GM19035 (cell line): ENCODE measurements around the gene NEGR1.
"Not testable (repeated sequence)": the region's sequence is repeated elsewhere in the genome, so short reads cannot be mapped to it uniquely, and the experiment has no call there.

ENCODE experiments used
- ATAC-seq: cut with Tn5 transposase; IDR thresholded peaks from one replicate; pipeline ENCODE4 v1.9.1; 2021; ENCODE audit not compliant: unreplicated experiment

NEGR1 gene

GRCh38 chr1:71956613-71957285, 325.6 kb downstream of the NEGR1 start:
- no peak for ATAC-seq

GRCh38 chr1:71950579-71950978, 331.8 kb downstream of the NEGR1 start:
- ATAC-seq, result no peak

GRCh38 chr1:71949681-71950080, 332.7 kb downstream of the NEGR1 start:
- ATAC-seq, result no peak

GRCh38 chr1:71948561-71948960, 333.8 kb downstream of the NEGR1 start:
- ATAC-seq, result no peak

GRCh38 chr1:71944006-71944405, 338.3 kb downstream of the NEGR1 start:
- no peak for ATAC-seq

GRCh38 chr1:71940261-71940660, 342.1 kb downstream of the NEGR1 start:
- no peak for ATAC-seq

GRCh38 chr1:71930511-71930910, 351.8 kb downstream of the NEGR1 start:
- ATAC-seq, result no peak

- ATAC-seq, result no peak
Observed at GRCh38 chr1:71921935-71922559, 360.3 kb downstream of the NEGR1 start.

- ATAC-seq, result no peak
Observed at GRCh38 chr1:71921204-71921603, 361.1 kb downstream of the NEGR1 start.

GRCh38 chr1:71920556-71920955, 361.8 kb downstream of the NEGR1 start:
- no peak for ATAC-seq

- ATAC-seq, result no peak
Observed at GRCh38 chr1:71919811-71920509, 362.4 kb downstream of the NEGR1 start.

- no peak for ATAC-seq
Observed at GRCh38 chr1:71918630-71919029, 363.7 kb downstream of the NEGR1 start.

GRCh38 chr1:71916894-71917293, 365.4 kb downstream of the NEGR1 start:
- ATAC-seq, result no peak

GRCh38 chr1:71914626-71915025, 367.7 kb downstream of the NEGR1 start:
- no peak for ATAC-seq

- no peak for ATAC-seq
Observed at GRCh38 chr1:71908871-71909390, 373.4 kb downstream of the NEGR1 start.

GRCh38 chr1:71908303-71908702, 374.0 kb downstream of the NEGR1 start:
- no peak for ATAC-seq

- no peak for ATAC-seq
Observed at GRCh38 chr1:71899881-71900280, 382.5 kb downstream of the NEGR1 start.

GRCh38 chr1:71888166-71888565, 394.2 kb downstream of the NEGR1 start:
- not testable (repeated sequence) for ATAC-seq

- no peak for ATAC-seq
Observed at GRCh38 chr1:71885171-71885570, 397.2 kb downstream of the NEGR1 start.

- no peak for ATAC-seq
Observed at GRCh38 chr1:71882637-71883036, 399.7 kb downstream of the NEGR1 start.

- no peak for ATAC-seq
Observed at GRCh38 chr1:71882226-71882625, 400.1 kb downstream of the NEGR1 start.

- ATAC-seq, result no peak
Observed at GRCh38 chr1:71881611-71882010, 400.7 kb downstream of the NEGR1 start.
